Tibial artery (tissue), 4 donors: Measurements from ENCODE around the gene CDH3.

Experiments
- DNase-seq, 2 donors: peaks; one replicate each; pipeline ENCODE4 v3.0.0-alpha.2; 2019
- H3K27ac ChIP-seq, 2 donors: fragments of 200-600 bp; sonication (generic) in 1 of 2; 1 replicate in 1 of 2; 2 replicates in 1 of 2; pipeline ENCODE4 v1.5.1; 2018 to 2019; ENCODE audit warnings: mild to moderate bottlenecking in 1 of 2
- H3K27me3 ChIP-seq, 2 donors: fragments of 200-600 bp; sonication (generic) in 1 of 2; one replicate each; pipeline versions ENCODE4 v1.5.1 to v1.6.0; 2016 to 2019
- H3K36me3 ChIP-seq, 3 donors: fragments of 200-600 bp; sonication (generic) in 2 of 3; one replicate each; pipeline ENCODE4 v1.5.1; 2016 to 2019; ENCODE audit warnings: mild to moderate bottlenecking in 2 of 3
- H3K4me1 ChIP-seq, 4 donors: fragments of 200-600 bp; sonication (generic) in 2 of 4; 1 replicate in 3 of 4; 2 replicates in 1 of 4; pipeline ENCODE4 v1.5.1; 2016 to 2019
- H3K4me3 ChIP-seq, 2 donors: fragments of 200-600 bp; sonication (generic) in 1 of 2; 1 replicate in 1 of 2; 2 replicates in 1 of 2; pipeline ENCODE4 v1.5.1; 2018 to 2019; ENCODE audit warnings: mild to moderate bottlenecking in 2 of 2
- H3K9me3 ChIP-seq, 3 donors: fragments of 200-600 bp; sonication (generic) in 1 of 3; one replicate each; pipeline ENCODE4 v1.5.1; 2016 to 2019
- intact Hi-C: fragments of 100-400 bp; cut with DNase I; formaldehyde crosslinking; loops from one replicate; pipeline ENCODE4 v1.15.0; 2023; ENCODE audit warnings: low total_unique reads
- TF ChIP-seq, protein P1 (sequence below), 2 experiments: fragments of 200-600 bp in 1 of 2; fragments of 450-650 bp in 1 of 2; IDR thresholded peaks; one replicate each; pipeline ENCODE4 v1.5.1; 2017 to 2019; ENCODE audit warnings: antibody characterized with exemption in 2 of 2, mild to moderate bottlenecking in 1 of 2, moderate library complexity in 1 of 2

CDH3 gene

DNA sequence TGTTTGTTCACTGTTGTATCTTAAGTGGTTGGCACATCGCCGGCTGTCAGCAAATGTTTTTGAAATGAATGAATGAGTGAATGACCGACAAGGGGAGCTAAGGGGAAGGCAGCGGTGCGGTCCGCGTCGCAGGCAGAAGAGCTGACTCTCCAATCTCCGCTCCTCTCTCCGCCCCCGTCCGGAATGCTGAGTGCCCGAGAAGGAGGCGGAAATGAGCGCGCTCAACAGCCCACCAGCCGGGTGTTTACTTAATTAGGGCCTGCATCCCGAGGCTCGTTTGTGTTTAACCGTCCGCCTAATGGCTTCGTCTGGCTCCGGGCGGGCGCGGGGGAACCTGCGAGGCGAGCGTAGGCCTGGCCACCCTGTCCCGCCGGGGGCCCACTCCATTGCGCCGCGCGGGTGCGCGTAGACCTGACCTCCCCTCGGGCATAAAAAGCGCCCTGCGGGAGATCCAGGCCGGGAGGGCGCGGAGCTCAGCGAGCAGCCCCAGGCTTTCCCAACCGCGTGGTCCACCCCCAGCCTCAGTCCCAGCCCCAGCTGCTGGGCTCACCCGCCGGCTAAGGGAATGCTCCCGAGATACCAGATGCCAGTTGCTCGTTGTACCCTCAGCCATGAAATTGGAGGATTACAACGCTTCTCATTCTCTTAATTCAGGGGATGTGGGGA is 2.5 kb upstream of the CDH3 start:
- Histone ChIP-seq H3K4me1 (peaks cover 0 to 23% (median 17%) of the 10 kb centered on the region in 4 donors), H3K4me3 (no peak overlapping the region), H3K27me3 (peaks cover 0 to 54% of the 10 kb centered on the region in 2 donors), H3K36me3 (no peaks in the 10 kb centered on the region), H3K27ac (no peak overlapping the region), H3K9me3 (no peaks in the 10 kb centered on the region)
- TF ChIP-seq, protein P1, sequence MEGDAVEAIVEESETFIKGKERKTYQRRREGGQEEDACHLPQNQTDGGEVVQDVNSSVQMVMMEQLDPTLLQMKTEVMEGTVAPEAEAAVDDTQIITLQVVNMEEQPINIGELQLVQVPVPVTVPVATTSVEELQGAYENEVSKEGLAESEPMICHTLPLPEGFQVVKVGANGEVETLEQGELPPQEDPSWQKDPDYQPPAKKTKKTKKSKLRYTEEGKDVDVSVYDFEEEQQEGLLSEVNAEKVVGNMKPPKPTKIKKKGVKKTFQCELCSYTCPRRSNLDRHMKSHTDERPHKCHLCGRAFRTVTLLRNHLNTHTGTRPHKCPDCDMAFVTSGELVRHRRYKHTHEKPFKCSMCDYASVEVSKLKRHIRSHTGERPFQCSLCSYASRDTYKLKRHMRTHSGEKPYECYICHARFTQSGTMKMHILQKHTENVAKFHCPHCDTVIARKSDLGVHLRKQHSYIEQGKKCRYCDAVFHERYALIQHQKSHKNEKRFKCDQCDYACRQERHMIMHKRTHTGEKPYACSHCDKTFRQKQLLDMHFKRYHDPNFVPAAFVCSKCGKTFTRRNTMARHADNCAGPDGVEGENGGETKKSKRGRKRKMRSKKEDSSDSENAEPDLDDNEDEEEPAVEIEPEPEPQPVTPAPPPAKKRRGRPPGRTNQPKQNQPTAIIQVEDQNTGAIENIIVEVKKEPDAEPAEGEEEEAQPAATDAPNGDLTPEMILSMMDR (IDR thresholded peaks at IDR 0.05): no peak
- intact Hi-C loops: no loop called here
- no peak for DNase-seq

GRCh38 chr16:68643227-68643626 is 1.9 kb upstream of the CDH3 start:
- no peak for DNase-seq
- Histone ChIP-seq H3K36me3 (no peaks in the 10 kb centered on the region), H3K9me3 (no peaks in the 10 kb centered on the region), H3K4me1 (peaks cover 0 to 23% (median 17%) of the 10 kb centered on the region in 4 donors), H3K4me3 (no peak overlapping the region), H3K27me3 (peaks cover 0 to 60% of the 10 kb centered on the region in 2 donors), H3K27ac (no peak overlapping the region)
- intact Hi-C loops: no loop called here
- TF ChIP-seq, protein P1 (IDR thresholded peaks at IDR 0.05): no peak

DNA sequence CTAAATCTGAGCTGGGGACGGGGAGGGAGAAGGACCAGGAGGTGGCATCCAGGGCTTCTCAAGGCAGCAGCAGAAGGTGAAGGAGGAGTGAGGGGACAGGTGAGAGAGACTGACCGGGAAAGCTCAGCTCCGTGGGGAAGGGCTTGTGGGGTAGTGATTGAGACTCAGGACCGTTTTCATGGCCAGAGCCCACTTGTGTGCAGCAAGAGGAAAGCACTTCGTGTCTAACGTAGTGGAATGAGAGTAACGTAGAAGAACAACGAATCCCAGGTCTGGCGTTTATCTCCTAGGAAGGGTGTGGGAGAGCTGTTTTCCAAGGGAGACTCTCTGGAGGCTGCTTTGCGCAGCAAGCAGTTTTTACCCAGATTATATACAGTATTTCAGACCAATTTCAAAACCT is 1.3 kb upstream of the CDH3 start:
- H3K27ac ChIP-seq: no peak overlapping the region
- H3K36me3 ChIP-seq: no peaks in the 10 kb centered on the region
- no peak for DNase-seq
- peaks cover 0 to 66% of the 10 kb centered on the region in 2 donors for H3K27me3 ChIP-seq
- intact Hi-C loops: no loop called here
- TF ChIP-seq, protein P1 (IDR thresholded peaks at IDR 0.05): no peak
- H3K9me3 ChIP-seq: no peaks in the 10 kb centered on the region
- H3K4me3 ChIP-seq: no peak overlapping the region
- peaks cover 0 to 23% (median 17%) of the 10 kb centered on the region in 4 donors for H3K4me1 ChIP-seq

GRCh38 chr16:68644296-68644695 is 814 bp upstream of the CDH3 start:
- Histone ChIP-seq H3K4me1 (peaks cover 0 to 23% (median 17%) of the 10 kb centered on the region in 4 donors), H3K27ac (no peak overlapping the region), H3K36me3 (no peaks in the 10 kb centered on the region), H3K27me3 (peaks cover 0 to 70% of the 10 kb centered on the region in 2 donors), H3K4me3 (no peak overlapping the region), H3K9me3 (no peaks in the 10 kb centered on the region)
- DNase-seq: no peak
- TF ChIP-seq, protein P1 (IDR thresholded peaks at IDR 0.05): no peak
- intact Hi-C loops: no loop called here

- DNase-seq: no peak
- intact Hi-C loops: no loop called here
- TF ChIP-seq, protein P1 (IDR thresholded peaks at IDR 0.05): no peak
- peaks cover 0 to 23% (median 17%) of the 10 kb centered on the region in 4 donors for H3K4me1 ChIP-seq
- no peaks in the 10 kb centered on the region for H3K36me3 ChIP-seq
- H3K9me3 ChIP-seq: no peaks in the 10 kb centered on the region
- H3K27ac ChIP-seq: no peak overlapping the region
- peak overlapping the region in 1 of 2 donors; percentile 3 for H3K4me3 ChIP-seq
- H3K27me3 ChIP-seq: peaks cover 0 to 81% of the 10 kb centered on the region in 2 donors
Observed at GRCh38 chr16:68645494-68646388, 631 bp downstream of the CDH3 start.
